HG03097 (cell line): ENCODE results near the gene HMBS.
A peak's percentile ranks its signal among the peaks of the same experiment; 100 is the strongest.
"Not testable (repeated sequence)": the region's sequence is repeated elsewhere in the genome, so short reads cannot be mapped to it uniquely, and the experiment has no call there.

Experiments
- ATAC-seq: cut with Tn5 transposase; IDR thresholded peaks from one replicate; pipeline ENCODE4 v1.9.1; 2021; ENCODE audit not compliant: unreplicated experiment, low FRiP score

The HMBS gene

DNA sequence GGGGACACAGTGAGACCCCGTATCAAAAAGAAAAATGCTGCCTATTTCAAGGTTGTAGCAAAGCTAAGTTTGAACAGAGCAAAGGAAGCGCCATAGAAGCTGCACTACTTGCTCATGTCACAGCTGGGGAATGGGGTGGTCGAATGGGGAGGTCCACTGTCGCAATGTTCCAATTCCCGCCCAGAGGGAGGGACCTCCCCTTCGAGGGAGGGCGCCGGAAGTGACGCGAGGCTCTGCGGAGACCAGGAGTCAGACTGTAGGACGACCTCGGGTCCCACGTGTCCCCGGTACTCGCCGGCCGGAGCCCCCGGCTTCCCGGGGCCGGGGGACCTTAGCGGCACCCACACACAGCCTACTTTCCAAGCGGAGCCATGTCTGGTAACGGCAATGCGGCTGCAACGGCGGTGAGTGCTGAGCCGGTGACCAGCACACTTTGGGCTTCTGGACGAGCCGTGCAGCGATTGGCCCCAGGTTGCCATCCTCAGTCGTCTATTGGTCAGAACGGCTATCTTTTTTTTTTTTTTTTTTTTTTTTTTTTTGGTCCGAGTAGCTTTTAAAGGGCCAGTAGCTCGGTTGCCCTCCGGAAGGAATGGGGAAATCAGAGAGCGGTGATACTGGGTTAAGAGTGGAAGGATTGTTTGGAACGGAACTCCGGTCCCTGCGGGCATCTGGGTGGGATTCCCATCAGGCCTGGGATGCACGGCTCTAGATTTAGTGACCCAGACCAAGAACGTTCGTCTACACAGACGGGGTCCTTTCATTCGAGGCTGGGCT lies at the start of gene HMBS:
HMBS (plus strand) TSS at position 219 of the 774 bp plus-strand sequence; CDS start at position 372, 153 bp downstream.
- ATAC-seq = peak; percentile 63

DNA sequence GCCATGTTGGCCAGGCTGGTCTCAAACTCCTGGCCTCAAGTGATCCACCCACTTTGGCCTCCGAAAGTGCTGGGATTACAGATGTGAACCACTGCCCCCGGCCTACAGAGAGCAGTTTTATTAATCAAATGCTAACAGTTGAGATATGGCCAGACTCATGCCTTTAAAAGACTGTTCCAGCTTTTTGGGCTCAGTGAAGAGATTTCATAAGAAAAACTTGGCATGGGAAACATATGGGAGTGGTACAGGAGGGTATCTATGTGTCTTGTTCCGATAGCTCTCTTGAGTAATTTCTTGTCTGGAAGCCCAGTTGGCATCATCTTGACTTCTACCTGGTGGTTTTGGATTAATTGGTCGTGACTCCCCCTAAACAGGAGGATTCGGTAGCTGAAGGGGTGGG lies 45.8 kb upstream of the HMBS start:
- no peak for ATAC-seq

DNA sequence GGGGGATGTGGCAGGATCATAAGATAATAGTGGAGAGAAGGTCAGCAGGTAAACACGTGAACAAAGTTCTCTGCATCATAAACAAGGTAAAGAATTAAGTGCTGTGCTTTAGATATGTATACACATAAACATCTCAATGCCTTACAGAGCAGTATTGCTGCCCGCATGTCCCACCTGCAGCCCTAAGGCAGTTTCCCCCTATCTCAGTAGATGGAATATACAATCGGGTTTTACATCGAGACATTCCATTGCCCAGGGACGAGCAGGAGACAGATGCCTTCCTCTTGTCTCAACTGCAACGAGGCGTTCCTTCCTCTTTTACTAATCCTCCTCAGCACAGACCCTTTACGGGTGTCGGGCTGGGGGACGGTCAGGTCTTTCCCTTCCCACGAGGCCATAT lies 45.2 kb upstream of the HMBS start:
- not testable (repeated sequence) for ATAC-seq

DNA sequence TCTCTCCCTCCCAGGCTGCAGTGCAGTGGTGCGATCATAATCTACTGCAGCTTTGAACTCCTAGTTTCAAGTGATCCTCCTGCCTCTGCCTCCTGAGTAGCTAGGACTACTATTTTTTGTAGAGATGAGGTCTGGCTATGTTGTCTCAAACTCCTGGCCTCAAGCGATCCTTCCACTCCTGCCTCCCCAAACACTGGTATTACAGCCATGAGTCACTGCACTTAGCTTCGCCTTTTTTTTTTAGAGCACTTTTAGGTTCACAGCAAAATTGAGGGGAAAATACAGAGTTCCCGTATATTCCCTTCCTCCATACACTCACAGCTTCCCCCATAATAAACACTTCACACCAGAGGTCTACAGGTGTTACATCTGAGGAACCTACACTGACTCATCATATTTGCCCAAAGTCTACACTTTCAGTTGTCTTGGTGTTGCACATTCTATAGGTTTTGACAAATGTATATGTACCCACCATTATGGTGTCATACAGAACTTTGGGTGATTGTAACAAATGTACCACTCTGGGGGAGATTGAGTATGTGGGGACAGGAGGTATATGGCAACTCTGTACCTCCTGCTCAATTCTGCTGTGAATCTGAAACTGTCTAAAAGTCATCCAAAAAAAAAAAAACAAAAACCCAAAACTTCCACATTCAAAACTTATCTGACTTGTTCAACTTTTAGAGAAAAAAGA lies 42.7 kb upstream of the HMBS start:
- ATAC-seq = no peak

DNA sequence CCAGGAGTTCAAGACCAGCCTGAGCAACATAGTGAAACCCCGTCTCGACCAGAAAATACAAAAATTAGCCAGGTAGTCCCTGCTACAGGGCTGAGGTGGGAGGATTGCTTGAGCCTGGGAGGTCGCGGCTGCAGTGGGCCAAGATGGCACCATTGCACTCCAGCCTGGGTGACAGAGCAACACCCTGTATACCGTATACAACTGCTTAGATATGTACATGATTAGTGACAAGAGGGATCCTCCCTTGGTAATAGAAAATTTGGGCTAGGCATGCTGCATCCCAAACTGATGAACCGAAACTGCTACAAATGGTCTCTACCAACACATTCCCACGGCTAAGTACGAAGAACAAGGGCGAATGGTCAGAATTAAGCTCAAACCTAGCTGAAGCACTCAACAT lies 41.8 kb upstream of the HMBS start:
- ATAC-seq = no peak

DNA sequence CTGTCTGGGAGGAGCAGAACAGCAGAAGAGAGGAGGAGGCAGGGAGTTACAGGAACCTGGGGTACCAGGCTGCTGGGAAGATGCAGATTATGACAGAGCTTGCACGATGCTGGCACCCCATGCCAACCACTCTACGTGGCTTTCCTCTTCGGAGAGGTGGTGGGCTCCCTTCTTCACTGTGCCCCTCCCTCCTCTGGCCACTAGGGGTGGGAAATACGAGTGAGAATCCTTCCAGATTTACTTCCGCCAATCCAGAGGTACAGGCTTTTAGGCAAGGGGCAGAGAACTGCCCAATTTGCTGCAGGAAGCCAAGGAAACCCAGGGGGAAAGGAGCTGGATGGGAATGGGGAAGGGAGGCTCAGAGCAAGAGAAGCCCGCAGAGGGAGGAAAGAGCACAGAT lies 40.0 kb upstream of the HMBS start:
- ATAC-seq = no peak

DNA sequence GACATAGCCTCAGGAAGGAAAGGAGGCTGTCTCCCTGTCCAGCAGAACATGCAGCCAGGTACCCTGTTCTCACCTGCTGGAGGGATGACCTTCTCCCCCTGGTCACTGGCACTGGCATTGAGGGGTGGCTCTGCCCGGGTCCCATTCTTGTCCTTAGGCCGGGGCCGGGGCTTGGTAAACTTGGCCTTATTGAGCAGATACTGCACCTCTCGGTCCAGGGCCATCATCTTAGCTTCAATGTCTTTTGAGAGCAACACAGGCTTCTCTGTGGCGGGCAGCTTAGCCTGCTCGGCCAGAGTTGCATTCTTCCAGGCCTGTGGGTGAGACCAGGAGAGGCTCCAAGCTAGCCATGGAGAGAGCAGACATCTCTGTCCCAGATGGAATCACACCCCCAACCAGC lies 38.2 kb upstream of the HMBS start:
- ATAC-seq = no peak

DNA sequence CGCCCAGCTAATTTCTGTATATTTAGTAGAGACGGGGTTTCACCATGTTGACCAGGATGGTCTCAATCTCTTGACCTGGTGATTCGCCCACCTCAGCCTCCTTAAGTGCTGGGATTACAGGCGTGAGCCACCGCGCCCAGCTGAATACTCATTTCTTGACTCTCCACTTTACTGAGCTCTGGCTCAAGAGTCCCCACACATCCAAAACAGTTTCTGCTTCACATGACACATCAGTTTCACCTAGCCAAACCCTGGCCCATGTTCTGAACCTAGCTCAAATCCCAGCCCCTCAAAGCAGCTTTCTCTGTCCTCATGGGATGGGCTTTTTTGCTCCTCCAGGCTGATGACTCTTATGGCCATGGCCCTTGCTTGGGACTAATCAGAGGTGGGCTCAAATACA lies 37.5 kb upstream of the HMBS start:
- ATAC-seq = no peak

DNA sequence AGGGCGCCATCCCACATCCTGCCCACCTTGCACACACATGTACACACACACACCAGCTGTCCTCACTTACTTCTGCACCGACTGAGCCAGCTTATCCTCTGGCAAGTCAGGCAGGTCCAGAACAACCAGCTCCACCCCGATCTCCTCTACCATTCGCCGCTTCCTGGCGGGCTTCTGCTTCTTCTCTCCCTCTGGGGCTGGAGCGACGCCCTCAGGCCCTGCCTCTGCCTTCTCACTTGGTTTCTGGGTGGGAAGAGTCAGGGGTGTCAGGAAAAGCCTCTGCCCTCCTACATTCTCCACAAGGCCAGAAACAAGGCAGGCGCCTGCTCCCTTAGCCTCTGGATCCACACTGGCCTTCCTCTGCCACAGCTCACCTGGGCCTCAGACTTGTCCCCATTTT lies 36.0 kb upstream of the HMBS start:
- ATAC-seq = no peak

DNA sequence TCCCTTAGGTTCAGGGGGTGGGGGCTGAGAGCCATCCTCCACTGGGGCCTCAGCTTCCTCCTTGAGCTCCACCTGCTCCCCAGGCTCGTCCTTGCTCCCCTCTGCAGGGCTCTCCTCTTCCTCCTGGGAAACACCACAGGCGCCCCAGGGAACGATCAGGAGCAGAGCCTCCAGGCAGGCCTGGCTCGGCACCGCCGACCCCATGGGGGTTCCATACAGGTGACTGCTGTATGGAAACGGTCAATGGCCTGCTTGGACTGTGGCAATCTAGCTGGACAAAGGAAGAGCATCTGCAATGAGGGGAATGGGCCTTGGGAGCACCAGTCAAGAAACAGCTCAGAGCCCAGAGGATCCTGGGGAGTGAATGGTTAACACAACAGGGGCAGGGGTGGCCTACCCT lies 35.6 kb upstream of the HMBS start:
- ATAC-seq = no peak

DNA sequence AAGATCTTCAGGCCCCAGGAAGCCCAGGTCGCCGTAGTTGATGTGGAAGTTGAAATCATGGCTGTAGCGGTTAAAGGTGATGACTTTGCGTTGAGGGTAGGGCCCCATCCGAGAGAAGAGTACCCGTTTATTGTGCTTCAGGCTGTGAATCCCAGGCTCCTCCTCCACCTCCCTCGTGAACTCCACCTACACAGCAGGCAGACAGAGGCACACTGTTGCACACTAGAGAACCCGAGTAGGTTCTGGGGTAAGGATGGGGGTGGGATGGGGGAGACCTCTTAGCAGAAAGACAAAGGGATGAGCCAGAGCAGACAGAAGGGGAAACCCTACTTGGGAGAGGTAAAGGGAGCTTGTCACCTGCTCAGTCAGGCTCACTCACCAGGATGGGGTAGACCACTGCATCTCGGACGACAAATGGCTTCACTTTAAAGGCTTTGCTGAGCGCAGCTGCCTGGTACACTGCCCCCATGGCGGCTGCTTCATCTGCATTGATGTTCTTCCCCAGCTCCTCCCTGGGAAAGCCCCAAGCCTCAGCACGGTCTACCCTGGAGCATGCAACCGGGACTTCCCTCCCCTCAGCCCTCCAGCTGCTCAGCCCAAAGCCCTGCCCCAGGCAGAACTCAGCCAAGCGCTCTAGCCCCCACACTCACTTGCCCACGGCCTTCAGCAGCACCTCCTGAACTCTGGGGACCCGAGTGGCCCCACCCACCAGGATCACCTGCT lies 33.1 kb upstream of the HMBS start:
- no peak for ATAC-seq

DNA sequence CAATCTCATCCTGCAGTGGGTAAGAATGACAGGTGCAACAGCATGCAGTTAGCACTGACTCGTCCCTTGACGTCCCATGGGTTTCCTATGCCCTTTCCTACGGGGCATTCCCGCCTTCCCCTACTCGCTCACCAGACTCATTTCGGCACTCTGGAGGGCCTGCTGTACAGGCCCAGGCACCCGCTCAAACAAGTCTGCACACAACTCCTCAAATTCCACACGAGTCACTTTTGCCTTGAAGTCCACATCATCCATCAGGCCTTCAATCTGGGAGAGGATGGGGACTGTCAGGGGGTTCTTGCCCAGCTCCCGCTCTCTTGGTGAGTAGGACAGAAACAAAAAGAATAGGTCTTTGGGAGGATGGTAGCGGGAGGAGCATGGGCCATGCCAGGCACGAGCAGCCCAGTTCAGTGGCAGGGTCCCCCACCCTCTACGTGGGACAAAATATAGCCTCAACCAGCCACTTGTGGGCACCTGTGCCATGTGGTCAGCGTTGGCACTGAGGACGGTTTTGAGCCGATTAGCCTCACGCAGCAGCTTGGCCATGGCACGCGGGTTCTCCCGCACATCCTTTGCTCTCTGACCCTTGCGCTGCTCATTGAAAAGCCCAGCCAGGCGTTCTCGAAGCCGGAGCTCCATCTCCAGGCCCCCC lies 32.4 kb upstream of the HMBS start:
- ATAC-seq = no peak

DNA sequence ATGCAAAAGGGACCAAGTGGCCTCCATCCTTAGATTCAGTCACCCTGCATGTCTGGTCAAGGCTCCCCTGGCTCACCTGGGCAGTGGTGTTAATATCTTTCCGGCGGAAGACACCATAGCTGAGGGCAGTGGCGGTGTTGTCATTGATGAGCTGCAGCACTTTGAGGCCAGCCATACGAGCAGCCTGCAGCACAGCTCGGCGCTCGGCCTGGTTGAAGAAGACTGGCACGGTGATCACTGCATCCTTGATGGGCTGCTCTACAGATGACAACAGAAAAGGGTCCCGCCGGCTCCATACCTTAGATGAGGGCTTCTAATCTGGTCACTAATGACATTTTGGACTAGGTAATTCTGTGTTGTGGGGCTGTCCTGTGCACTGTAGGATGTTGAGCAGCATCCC lies 30.3 kb upstream of the HMBS start:
- no peak for ATAC-seq

DNA sequence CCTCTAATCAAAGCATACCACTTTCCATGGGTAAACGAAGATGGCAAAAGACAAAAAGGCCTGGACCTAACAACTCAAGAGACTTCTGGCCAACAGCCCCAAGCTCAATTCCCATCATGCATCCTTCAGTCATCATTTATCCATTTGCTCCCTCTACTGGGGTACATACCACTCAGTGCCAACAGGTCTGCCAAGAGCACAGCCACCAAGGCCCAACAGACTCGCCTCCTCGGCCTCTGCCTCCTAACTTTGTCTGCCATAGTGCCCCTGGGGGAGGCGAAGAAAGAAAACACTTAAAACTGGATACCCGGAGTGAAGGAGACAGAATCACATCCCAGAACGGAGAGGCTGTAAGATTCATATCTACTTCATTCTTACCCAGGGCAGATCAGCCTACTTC lies 28.8 kb upstream of the HMBS start:
- ATAC-seq = no peak

DNA sequence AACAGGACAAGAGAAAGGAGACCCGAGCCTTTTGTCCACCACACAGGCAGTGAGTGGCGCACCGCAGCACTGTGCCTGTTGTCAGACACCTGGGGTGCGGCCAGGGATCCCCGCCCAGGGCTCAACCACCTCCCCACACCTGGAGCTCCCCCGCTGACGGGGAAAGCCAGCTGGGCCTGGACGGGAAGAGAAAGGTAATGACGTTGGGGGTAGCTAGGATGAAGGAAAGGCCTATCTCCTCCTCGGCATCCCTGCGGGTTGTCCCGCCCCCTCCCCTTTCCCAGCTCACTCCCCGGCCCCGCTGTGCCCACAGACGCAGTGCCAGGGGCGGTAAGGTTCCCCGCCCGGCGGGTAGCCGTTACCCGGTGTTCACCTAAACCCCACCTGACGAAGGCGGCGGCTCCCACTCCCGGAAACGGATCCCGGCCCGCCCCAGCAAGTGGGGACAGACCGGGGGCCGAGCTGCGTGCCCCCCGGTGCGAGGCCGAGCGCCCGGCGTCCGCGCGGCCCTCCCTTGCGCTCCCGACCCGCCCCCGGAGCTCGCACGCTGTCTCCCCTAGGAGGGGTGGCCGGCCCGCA lies 28.2 kb upstream of the HMBS start:
- peak; percentile 0 for ATAC-seq

DNA sequence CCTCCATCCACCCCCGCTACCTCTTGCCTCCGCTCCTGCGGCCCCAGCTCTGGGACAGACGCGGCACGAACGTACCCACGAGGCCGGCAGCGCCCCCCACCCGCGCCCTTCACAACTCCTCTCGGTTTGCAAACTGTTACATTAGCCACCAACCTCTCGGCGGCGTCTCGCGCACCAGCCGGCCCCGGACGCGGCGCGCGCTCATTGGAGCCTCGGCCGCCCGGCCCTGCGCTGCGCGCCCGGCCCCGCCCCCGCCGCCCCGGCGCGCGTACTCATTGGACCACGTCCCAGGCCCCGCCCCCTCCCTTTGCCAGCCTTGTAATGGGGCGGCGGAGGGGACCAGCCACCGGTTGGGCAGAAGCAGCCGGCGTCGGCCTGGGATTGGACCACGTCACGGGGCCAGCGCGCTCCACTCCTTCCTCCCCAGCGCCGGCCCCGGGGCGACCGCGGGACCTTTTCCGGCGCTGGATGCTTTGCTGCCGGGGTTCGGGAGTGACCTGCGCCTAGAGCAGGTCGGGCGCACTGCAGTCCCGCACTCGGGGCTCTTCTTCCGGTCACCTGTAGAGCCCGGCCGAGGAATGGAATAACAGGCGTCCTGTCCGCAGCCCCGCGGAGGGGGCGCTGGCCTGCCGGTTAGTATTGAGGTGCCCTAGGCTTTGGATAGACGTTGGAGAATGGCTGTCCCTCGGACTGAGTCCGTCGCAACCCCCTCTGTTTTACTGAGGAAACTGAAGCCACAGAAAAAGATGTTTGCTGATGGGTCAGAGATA lies 27.5 kb upstream of the HMBS start, which contains the start of gene HYOU1:
HYOU1 (minus strand) TSS at position 206 of the 770 bp plus-strand sequence. CDS start 1,045 bp downstream, outside the sequence.
- peak; percentile 91 for ATAC-seq

DNA sequence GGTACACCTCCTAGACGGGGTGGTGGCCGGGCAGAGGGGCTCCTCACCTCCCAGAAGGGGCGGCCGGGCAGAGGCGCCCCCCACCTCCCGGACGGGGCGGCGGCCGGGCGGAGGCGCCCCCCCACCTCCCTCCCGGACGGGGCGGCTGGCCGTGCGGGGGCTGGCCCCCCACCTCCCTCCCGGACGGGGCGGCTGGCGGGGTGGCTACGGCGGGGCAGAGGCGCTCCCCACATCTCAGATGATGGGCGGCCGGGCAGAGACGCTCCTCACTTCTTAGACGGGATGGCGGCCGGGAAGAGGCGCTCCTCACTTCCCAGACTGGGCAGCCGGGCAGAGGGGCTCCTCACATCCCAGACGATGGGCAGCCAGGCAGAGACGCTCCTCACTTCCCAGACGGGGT lies 25.6 kb upstream of the HMBS start:
- not testable (repeated sequence) for ATAC-seq

DNA sequence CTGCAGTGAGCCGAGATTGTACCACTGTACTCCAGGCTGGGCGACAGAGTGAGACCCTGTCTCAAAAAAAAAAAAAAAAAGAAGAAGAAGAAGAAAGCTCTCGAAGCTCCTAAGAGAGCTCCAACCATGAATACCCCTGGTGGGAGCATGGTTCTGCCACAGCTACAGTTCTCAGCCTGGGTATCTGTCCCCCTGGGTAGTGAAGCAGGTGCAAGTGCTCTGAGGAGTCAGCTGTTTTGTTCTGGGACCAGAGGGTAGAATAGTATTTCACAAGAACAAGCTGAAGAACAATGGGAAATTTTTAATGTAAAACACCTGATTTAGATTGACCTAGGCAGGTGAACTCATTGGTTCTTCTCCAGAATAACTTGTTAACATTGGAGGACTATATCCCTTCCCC lies 23.4 kb upstream of the HMBS start:
- ATAC-seq = no peak

DNA sequence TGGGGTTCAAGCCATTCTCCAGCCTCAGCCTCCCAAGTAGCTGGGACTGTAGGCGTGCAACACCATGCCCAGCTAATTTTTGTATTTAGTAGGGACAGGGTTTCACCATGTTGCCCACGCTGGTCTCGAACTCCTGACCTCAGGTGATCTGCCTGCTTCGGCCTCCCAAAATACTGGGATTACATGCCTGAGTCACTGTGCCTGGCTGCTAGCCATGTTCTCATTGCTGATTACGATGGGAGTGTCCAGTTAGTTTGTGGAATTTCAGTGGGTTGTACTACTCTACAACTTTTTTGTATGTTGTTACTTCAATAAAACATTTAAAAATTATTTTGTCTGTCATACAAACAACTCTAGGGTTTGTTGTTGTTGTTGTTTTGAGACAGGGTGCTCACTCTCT lies 21.9 kb upstream of the HMBS start:
- no peak for ATAC-seq

DNA sequence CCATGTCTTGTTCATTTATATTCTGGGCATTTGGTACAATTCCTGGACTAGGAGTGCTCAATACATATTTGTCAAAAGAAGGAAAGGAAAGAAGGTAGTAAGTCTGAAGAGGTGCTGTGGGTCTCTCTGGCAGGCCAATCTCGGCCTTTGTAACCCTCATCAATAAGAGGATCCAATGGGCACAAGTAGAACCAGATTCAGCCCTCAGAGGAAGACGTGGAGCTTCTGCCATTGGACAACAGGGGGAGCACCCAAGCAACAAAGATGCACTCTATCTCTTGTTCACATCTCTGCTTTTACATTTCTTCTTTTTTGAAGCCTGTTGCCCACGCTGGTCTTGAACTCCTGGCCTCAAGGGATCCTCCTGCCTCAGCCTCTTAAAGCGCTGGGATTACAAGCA lies 19.3 kb upstream of the HMBS start:
- ATAC-seq = no peak
